IMR-90 (cell line): ENCODE measurements around the gene SMIM36. TPM values are rescaled to one million over a fixed set of nuclear protein-coding genes. Genes with fewer than 3 reads are reported as not detected.

ENCODE experiments used
- ATAC-seq: fragments of 200-7000 bp; cut with Tn5 transposase; 2 replicates; pipeline ENCODE4 v1.9.1; 2020; ENCODE audit warnings: low read depth, mild to moderate bottlenecking, moderate library complexity
- BruUV-seq: library from RNA; stranded (reverse); fragments of 400-500 nt; replicated peaks from 2 replicates; lab custom pipeline; 2021; lab: Mats Ljungman, UMichigan
- CTCF ChIA-PET: fragments of 300-600 bp; formaldehyde crosslinking; extraction: SDS; loops from one replicate; lab custom pipeline; 2021; ENCODE audit warnings: antibody characterized with exemption; lab: Yijun Ruan, JAX
- POLR2A ChIA-PET: fragments of 300-600 bp; sonication (Branson Sonifier 250); formaldehyde crosslinking; loops from one replicate; lab custom pipeline; 2022; ENCODE audit warnings: antibody characterized with exemption; ENCODE audit not compliant: unreplicated experiment; lab: Charles Lee
- DNase-seq: peaks from one replicate; pipeline ENCODE4 v3.0.0; 2013
- H2AFZ ChIP-seq: replicated peaks from 2 replicates; pipeline ENCODE3; 2013; ENCODE audit warnings: low read length, mild to moderate bottlenecking; ENCODE audit not compliant: poor library complexity
- H2AK5ac ChIP-seq: 2 replicates; pipeline ENCODE4 v1.6.1; 2013; ENCODE audit warnings: low read depth, low read length, inconsistent platforms
- H2AK9ac ChIP-seq: replicated peaks from 2 replicates; pipeline ENCODE3; 2013; ENCODE audit warnings: mild to moderate bottlenecking, low read depth, low read length, moderate library complexity; ENCODE audit not compliant: poor library complexity
- H2BK120ac ChIP-seq: 2 replicates; pipeline ENCODE4 v1.6.1; 2013; ENCODE audit warnings: low read depth, low read length, inconsistent platforms
- H2BK15ac ChIP-seq: 3 replicates; pipeline ENCODE4 v1.6.1; 2013; ENCODE audit warnings: low read depth, low read length, inconsistent platforms
- H2BK20ac ChIP-seq: 2 replicates; pipeline ENCODE4 v1.6.1; 2013; ENCODE audit warnings: low read depth, mild to moderate bottlenecking, inconsistent platforms, low read length, moderate library complexity
- H2BK5ac ChIP-seq: 2 replicates; pipeline ENCODE4 v1.6.1; 2013; ENCODE audit warnings: mild to moderate bottlenecking, low read depth, low read length, inconsistent platforms; ENCODE audit not compliant: poor library complexity, severe bottlenecking
- H3K14ac ChIP-seq: replicated peaks from 2 replicates; pipeline ENCODE4 v1.6.1; 2013; ENCODE audit warnings: low read depth, low read length, inconsistent platforms
- H3K18ac ChIP-seq: 2 replicates; pipeline ENCODE4 v1.6.1; 2013; ENCODE audit warnings: low read depth, low read length, control low read depth
- H3K23ac ChIP-seq: 2 replicates; pipeline ENCODE4 v1.6.1; 2013; ENCODE audit warnings: low read depth, low read length, inconsistent platforms
- H3K27ac ChIP-seq: 2 replicates; pipeline ENCODE4 v1.5.1; 2013; ENCODE audit warnings: mild to moderate bottlenecking, control low read depth, low read length; ENCODE audit not compliant: insufficient read depth
- H3K27me3 ChIP-seq: 2 replicates; pipeline ENCODE4 v1.6.1; 2013; ENCODE audit warnings: low read length; ENCODE audit not compliant: control insufficient read depth, insufficient read depth
- H3K36me3 ChIP-seq: 2 replicates; pipeline ENCODE4 v1.6.1; 2013; ENCODE audit warnings: low read length, mixed read lengths; ENCODE audit not compliant: control insufficient read depth, insufficient read depth
- H3K4ac ChIP-seq: 2 replicates; pipeline ENCODE4 v1.6.1; 2013; ENCODE audit warnings: low read depth, low read length, inconsistent platforms
- H3K4me1 ChIP-seq: 2 replicates; pipeline ENCODE4 v1.6.1; 2013; ENCODE audit warnings: low read length, mixed read lengths; ENCODE audit not compliant: control insufficient read depth, insufficient read depth
- H3K4me2 ChIP-seq: 2 replicates; pipeline ENCODE4 v1.6.1; 2013; ENCODE audit warnings: low read depth, mild to moderate bottlenecking, control low read depth, low read length, moderate library complexity
- H3K4me3 ChIP-seq: 2 replicates; pipeline ENCODE4 v1.5.1; 2013; ENCODE audit warnings: low read depth, mild to moderate bottlenecking, control low read depth, low read length, moderate library complexity; ENCODE audit not compliant: insufficient read depth
- H3K56ac ChIP-seq: 2 replicates; pipeline ENCODE4 v1.6.1; 2013; ENCODE audit warnings: low read length, inconsistent platforms; ENCODE audit not compliant: insufficient read depth; ENCODE audit errors: extremely low read depth
- H3K79me1 ChIP-seq, 2 experiments: 2 replicates each; pipeline ENCODE4 v1.6.1; 2013; ENCODE audit warnings: low read length in 2 of 2, inconsistent platforms in 1 of 2, low read depth in 1 of 2
- H3K9ac ChIP-seq: 2 replicates; pipeline ENCODE4 v1.6.1; 2013; ENCODE audit warnings: low read depth, low read length, control low read depth
- H3K9me1 ChIP-seq: 2 replicates; pipeline ENCODE4 v1.6.1; 2013; ENCODE audit warnings: low read length, inconsistent platforms; ENCODE audit not compliant: insufficient read depth
- H3K9me3 ChIP-seq: 2 replicates; pipeline ENCODE4 v1.6.1; 2013; ENCODE audit warnings: low read length; ENCODE audit not compliant: control insufficient read depth, insufficient read depth
- H4K20me1 ChIP-seq: 2 replicates; pipeline ENCODE4 v1.6.1; 2013; ENCODE audit warnings: low read length, inconsistent platforms; ENCODE audit not compliant: insufficient read depth
- H4K5ac ChIP-seq: 2 replicates; pipeline ENCODE4 v1.6.1; 2013; ENCODE audit warnings: mild to moderate bottlenecking, low read depth, low read length, control low read depth
- H4K8ac ChIP-seq, 2 experiments: 2 replicates each; pipeline ENCODE4 v1.6.1; 2013; ENCODE audit warnings: low read depth in 2 of 2, low read length in 2 of 2, control low read depth in 1 of 2, inconsistent platforms in 1 of 2
- H4K91ac ChIP-seq: 2 replicates; pipeline ENCODE4 v1.6.1; 2013; ENCODE audit warnings: low read depth, low read length, inconsistent platforms; ENCODE audit not compliant: insufficient read depth
- BHLHE40 ChIP-seq: fragments of 150-350 bp; IDR thresholded peaks from 2 replicates; pipeline ENCODE4 v1.6.1; 2016; ENCODE audit warnings: mild to moderate bottlenecking, low read depth, low read length
- CEBPB ChIP-seq: IDR thresholded peaks from 2 replicates; pipeline ENCODE4 v1.6.1; 2012; ENCODE audit warnings: low read depth, low read length, improper control_type of control experiment
- CHD1 ChIP-seq: IDR thresholded peaks from 2 replicates; pipeline ENCODE4 v1.6.1; 2012; ENCODE audit warnings: low read depth, low read length, improper control_type of control experiment
- CTCF ChIP-seq: conservative IDR thresholded peaks from 2 replicates; pipeline ENCODE4 v1.5.1; 2012; ENCODE audit warnings: mild to moderate bottlenecking, low read depth, low read length, improper control_type of control experiment
- ELK1 ChIP-seq: fragments of 150-350 bp; IDR thresholded peaks from 2 replicates; pipeline ENCODE4 v1.6.1; 2016; ENCODE audit warnings: low read depth, mild to moderate bottlenecking, low read length, moderate library complexity, borderline replicate concordance
- FOS ChIP-seq: fragments of 150-350 bp; IDR thresholded peaks from 2 replicates; pipeline ENCODE4 v1.6.1; 2016; ENCODE audit warnings: low read depth, low read length
- MAFK ChIP-seq: IDR thresholded peaks from 2 replicates; pipeline ENCODE4 v1.6.1; 2012; ENCODE audit warnings: low read depth, low read length, improper control_type of control experiment
- MAZ ChIP-seq: IDR thresholded peaks from 2 replicates; pipeline ENCODE4 v1.6.1; 2012; ENCODE audit warnings: low read depth, mild to moderate bottlenecking, low read length, improper control_type of control experiment, moderate library complexity, borderline replicate concordance
- MXI1 ChIP-seq: IDR thresholded peaks from 2 replicates; pipeline ENCODE4 v1.6.1; 2012; ENCODE audit warnings: low read depth, mild to moderate bottlenecking, low read length, moderate library complexity, borderline replicate concordance
- NFE2L2 ChIP-seq: fragments of 150-350 bp; IDR thresholded peaks from 2 replicates; pipeline ENCODE4 v1.6.1; 2016; ENCODE audit warnings: low read depth, mild to moderate bottlenecking, low read length
- POLR2A ChIP-seq: IDR thresholded peaks from 2 replicates; pipeline ENCODE4 v1.6.1; 2012; ENCODE audit warnings: mild to moderate bottlenecking, low read depth, low read length
- RAD21 ChIP-seq: IDR thresholded peaks from 2 replicates; pipeline ENCODE4 v1.6.1; 2012; ENCODE audit warnings: low read length, improper control_type of control experiment
- RCOR1 ChIP-seq: IDR thresholded peaks from 2 replicates; pipeline ENCODE4 v1.6.1; 2012; ENCODE audit warnings: mild to moderate bottlenecking, low read length, improper control_type of control experiment; ENCODE audit not compliant: insufficient replicate concordance
- RFX5 ChIP-seq: IDR thresholded peaks from 2 replicates; pipeline ENCODE4 v1.8.0; 2012; ENCODE audit warnings: low read depth, mild to moderate bottlenecking, low read length, moderate library complexity
- SMC3 ChIP-seq: fragments of 150-350 bp; IDR thresholded peaks from 2 replicates; pipeline ENCODE4 v1.6.1; 2016; ENCODE audit warnings: low read depth, mild to moderate bottlenecking, antibody characterized with exemption, low read length, moderate library complexity
- USF2 ChIP-seq: fragments of 150-350 bp; IDR thresholded peaks from 2 replicates; pipeline ENCODE4 v1.6.1; 2017; ENCODE audit warnings: mild to moderate bottlenecking, antibody characterized with exemption, low read length, low read depth
- dilution Hi-C: fragments of 300-500 bp; cut with HindIII; formaldehyde crosslinking; loops from one replicate; pipeline ENCODE4 v1.14.3; 2018; ENCODE audit warnings: low sequenced_read_pairs; ENCODE audit not compliant: unreplicated experiment
- in situ Hi-C: fragments of 300-500 bp; cut with MboI; formaldehyde crosslinking; loops from 3 replicates; pipeline ENCODE4 v1.14.3; 2019; ENCODE audit warnings: low sequenced_read_pairs, inconsistent platforms, mixed read lengths
- intact Hi-C: fragments of 100-400 bp; cut with micrococcal nuclease; formaldehyde crosslinking; loops from 2 replicates; pipeline ENCODE4 v1.10.0; 2022
- polyA plus RNA-seq, 3 experiments: library from polyadenylated mRNA; depleted of rRNA; stranded (reverse); fragments of >200 nt; gene quantifications; 2 replicates each; pipeline ENCODE4 v1.2.3, GENCODE V29; 2012; ENCODE audit warnings: low replicate concordance in 1 of 3
- total RNA-seq: library from RNA; depleted of rRNA; stranded (reverse); fragments of >200 nt; gene quantifications from 2 replicates; pipeline ENCODE4 v1.2.3, GENCODE V29; 2012

SMIM36 gene
- total and polyA plus RNA-seq, 2 of the 4 experiments (the other 2 are of a cell fraction): not detected

- Histone ChIP-seq H3K4me2 (no peak overlapping the region), H3K36me3 (no peaks in the 10 kb centered on the region), H2BK120ac (no peak overlapping the region), H4K8ac (no peak overlapping the region), H3K4me3 (no peak overlapping the region), H3K4me1 (no peaks in the 10 kb centered on the region), H3K18ac (no peak overlapping the region), H4K91ac (no peak overlapping the region), H2BK20ac (no peak overlapping the region), H3K27me3 (peaks cover 12% of the 10 kb centered on the region), H2AK5ac (no peak overlapping the region), H3K79me1 (no peaks in the 10 kb centered on the region), H2BK15ac (no peak overlapping the region), H3K14ac (no peak overlapping the region), H2AFZ (no peak overlapping the region), H3K23ac (no peak overlapping the region), H2BK5ac (no peak overlapping the region), H3K9me3 (no peaks in the 10 kb centered on the region), H4K5ac (no peak overlapping the region), H3K4ac (no peak overlapping the region), H3K56ac (no peak overlapping the region), H4K20me1 (no peaks in the 10 kb centered on the region), H3K9ac (no peak overlapping the region), H2AK9ac (no peak overlapping the region), H3K27ac (no peak overlapping the region), H3K9me1 (no peaks in the 10 kb centered on the region)
- in situ Hi-C loops: no loop called here
- ATAC-seq: no peak
- ChIA-PET POLR2A (no interaction called here), CTCF (interaction anchor here (0.6 to 0.7 kb wide), 2 partner anchors 12 to 85 kb away, joined by 3 to 7 read pairs; no protein-coding TSS in a partner anchor)
- BruUV-seq: no TSS peak
- DNase-seq: no peak
- no peak for TF ChIP-seq ELK1
- no peak for TF ChIP-seq FOS
- no peak for TF ChIP-seq POLR2A
- no peak for TF ChIP-seq CHD1
- no peak for TF ChIP-seq CTCF
- TF ChIP-seq RAD21: no peak
- no peak for TF ChIP-seq SMC3
- no peak for TF ChIP-seq MXI1
- no peak for TF ChIP-seq USF2
- TF ChIP-seq NFE2L2: no peak
- TF ChIP-seq BHLHE40: no peak
- TF ChIP-seq CEBPB: no peak
- no peak for TF ChIP-seq MAFK
- no peak for TF ChIP-seq RCOR1
- TF ChIP-seq RFX5: no peak
- TF ChIP-seq MAZ: no peak
- dilution Hi-C loops: no loop called here
- intact Hi-C loops: loop anchor here (10.0 kb wide), 1 partner anchor 794 kb away; no protein-coding TSS in a partner anchor
Observed at GRCh38 chr17:55521186-55521585, 9.9 kb upstream of the SMIM36 start.
